GM23338 (cell line): ENCODE data around the gene MPHOSPH9. TPM values are rescaled to one million over a fixed set of nuclear protein-coding genes. Genes with fewer than 3 reads are reported as not detected.

ENCODE experiments used
- ATAC-seq: fragments of 200-7000 bp; cut with Tn5 transposase; 3 replicates; pipeline ENCODE4 v1.9.1; 2020
- DNase-seq: peaks from one replicate; pipeline ENCODE4 v3.0.0-alpha.2; 2015; ENCODE audit warnings: low spot score
- H2AFZ ChIP-seq: fragments of 200-600 bp; sonication (generic); 2 replicates; pipeline ENCODE4 v1.8.0; 2016; ENCODE audit warnings: antibody characterized with exemption, mild to moderate bottlenecking, moderate library complexity
- H3F3A ChIP-seq: fragments of 200-600 bp; sonication (generic); replicated peaks from 2 replicates; pipeline ENCODE4 v1.8.0; 2017; ENCODE audit warnings: antibody characterized with exemption, mixed run types, low read depth
- H3K27ac ChIP-seq: fragments of 200-600 bp; sonication (generic); 2 replicates; pipeline ENCODE4 v1.6.1; 2016; ENCODE audit warnings: low read depth
- H3K27me3 ChIP-seq: fragments of 200-600 bp; sonication (generic); 2 replicates; pipeline ENCODE4 v1.8.0; 2016; ENCODE audit warnings: mild to moderate bottlenecking, mixed run types, moderate library complexity; ENCODE audit not compliant: insufficient read depth
- H3K36me3 ChIP-seq: fragments of 200-600 bp; sonication (generic); 2 replicates; pipeline ENCODE4 v1.8.0; 2016; ENCODE audit warnings: mild to moderate bottlenecking; ENCODE audit not compliant: insufficient read depth
- H3K4me1 ChIP-seq: fragments of 200-600 bp; sonication (generic); 2 replicates; pipeline ENCODE4 v1.8.0; 2016; ENCODE audit warnings: mild to moderate bottlenecking, moderate library complexity; ENCODE audit not compliant: insufficient read depth
- H3K4me2 ChIP-seq: fragments of 200-600 bp; sonication (generic); 2 replicates; pipeline ENCODE4 v1.7.1; 2017; ENCODE audit warnings: mixed run types
- H3K4me3 ChIP-seq: fragments of 200-600 bp; sonication (generic); 2 replicates; pipeline ENCODE4 v1.6.1; 2016; ENCODE audit warnings: mixed run types
- H3K79me2 ChIP-seq: fragments of 200-600 bp; sonication (generic); replicated peaks from 2 replicates; pipeline ENCODE4 v1.8.0; 2017; ENCODE audit warnings: mild to moderate bottlenecking; ENCODE audit not compliant: insufficient read depth
- H3K9me2 ChIP-seq: fragments of 200-600 bp; sonication (generic); 2 replicates; pipeline ENCODE4 v1.8.0; 2017; ENCODE audit not compliant: insufficient read depth
- H4K20me1 ChIP-seq: fragments of 200-600 bp; sonication (generic); replicated peaks from 2 replicates; pipeline ENCODE4 v1.8.0; 2017; ENCODE audit warnings: mild to moderate bottlenecking; ENCODE audit not compliant: insufficient read depth
- H3K27ac Mint-ChIP-seq: 2 replicates; pipeline ENCODE4 v1.8.0; 2020; ENCODE audit warnings: inconsistent platforms, mild to moderate bottlenecking, moderate library complexity, mixed read lengths
- H3K27me3 Mint-ChIP-seq: 3 replicates; pipeline ENCODE4 v1.8.0; 2022; ENCODE audit warnings: low read depth, mild to moderate bottlenecking, moderate library complexity, mixed read lengths, inconsistent platforms; ENCODE audit not compliant: insufficient read depth, poor library complexity
- H3K36me3 Mint-ChIP-seq: 3 replicates; pipeline ENCODE4 v1.8.0; 2021; ENCODE audit warnings: low read depth, mild to moderate bottlenecking, inconsistent platforms, moderate library complexity, mixed read lengths
- H3K4me1 Mint-ChIP-seq: 3 replicates; pipeline ENCODE4 v1.8.0; 2020; ENCODE audit warnings: mild to moderate bottlenecking, inconsistent platforms, mixed read lengths
- H3K4me3 Mint-ChIP-seq: 3 replicates; pipeline ENCODE4 v1.8.0; 2021; ENCODE audit warnings: moderate library complexity, mild to moderate bottlenecking, inconsistent platforms, mixed read lengths
- H3K9me3 Mint-ChIP-seq: 3 replicates; pipeline ENCODE4 v1.8.0; 2020; ENCODE audit warnings: moderate library complexity, mild to moderate bottlenecking, inconsistent platforms, mixed read lengths
- CREB1 ChIP-seq: fragments of 250-450 bp; sonication (Bioruptor Pico); IDR thresholded peaks from 2 replicates; pipeline ENCODE4 v1.5.0; 2020; ENCODE audit warnings: low read depth, mild to moderate bottlenecking, moderate library complexity
- CTCF ChIP-seq, 2 experiments: fragments of 200-600 bp in 1 of 2; sonication (generic) in 1 of 2; conservative IDR thresholded peaks; 2 replicates each; pipeline versions ENCODE4 v1.5.1 to v1.6.1; 2016 to 2017; ENCODE audit warnings: antibody characterized with exemption in 2 of 2, low read depth in 2 of 2, mild to moderate bottlenecking in 2 of 2, moderate library complexity in 1 of 2
- EZH2phosphoT487 ChIP-seq: fragments of 200-600 bp; sonication (generic); IDR thresholded peaks from one replicate; pipeline ENCODE4 v1.8.1; 2018; ENCODE audit warnings: antibody characterized with exemption; ENCODE audit not compliant: unreplicated experiment
- JUNB ChIP-seq: IDR thresholded peaks from one replicate; pipeline ENCODE4 v1.6.1; 2016; ENCODE audit warnings: antibody characterized with exemption; ENCODE audit not compliant: unreplicated experiment
- NANOG ChIP-seq: IDR thresholded peaks from 2 replicates; pipeline ENCODE4 v1.6.1; 2016; ENCODE audit warnings: antibody characterized with exemption, borderline replicate concordance
- STAT1 ChIP-seq: IDR thresholded peaks from one replicate; pipeline ENCODE4 v1.6.1; 2016; ENCODE audit warnings: antibody characterized with exemption; ENCODE audit not compliant: unreplicated experiment
- ZNF114 ChIP-seq: fragments of 250-450 bp; sonication (Bioruptor Pico); IDR thresholded peaks from 2 replicates; pipeline ENCODE4 v1.5.0; 2020; ENCODE audit warnings: mild to moderate bottlenecking, moderate library complexity
- ZNF331 ChIP-seq: fragments of 250-450 bp; sonication (Bioruptor Pico); IDR thresholded peaks from 2 replicates; pipeline ENCODE4 v1.5.0; 2020; ENCODE audit warnings: low read depth, mild to moderate bottlenecking, moderate library complexity
- polyA plus RNA-seq: library from polyadenylated mRNA; unstranded; fragments of >200 nt; fragmentation: Nextera tagmentation; extraction: Ambion mirVana; gene quantifications from 2 replicates; pipeline ENCODE4 v1.2.1, GENCODE V29; 2016
- total RNA-seq: library from RNA; depleted of rRNA; stranded (reverse); fragments of >200 nt; shearing (Covaris generic); gene quantifications from 2 replicates; pipeline ENCODE4 v1.2.3, GENCODE V29; 2014
- TF ChIP-seq, protein P1 (sequence below): IDR thresholded peaks from one replicate; pipeline ENCODE4 v1.6.1; 2018; ENCODE audit warnings: antibody characterized with exemption; ENCODE audit not compliant: unreplicated experiment
- TF ChIP-seq, protein P2 (sequence below): IDR thresholded peaks from 2 replicates; pipeline ENCODE4 v1.6.1; 2016; ENCODE audit warnings: antibody characterized with exemption

Gene MPHOSPH9
- total and polyA plus RNA-seq, 2 experiments from 2014 or later, result 30.5 to 77.9 TPM

GRCh38 chr12:123200414-123200813, 32.5 kb downstream of the MPHOSPH9 start (continued):
- no peak for TF ChIP-seq CREB1 (CRISPR knock-in tag)
- TF ChIP-seq ZNF114, result no peak
- no peak for TF ChIP-seq CTCF (conservative IDR thresholded peaks at IDR 0.05; ENCODE audit: low read depth in 2 of 2)
- TF ChIP-seq ZNF331 (CRISPR knock-in tag), result no peak
- no peak for TF ChIP-seq NANOG

DNA sequence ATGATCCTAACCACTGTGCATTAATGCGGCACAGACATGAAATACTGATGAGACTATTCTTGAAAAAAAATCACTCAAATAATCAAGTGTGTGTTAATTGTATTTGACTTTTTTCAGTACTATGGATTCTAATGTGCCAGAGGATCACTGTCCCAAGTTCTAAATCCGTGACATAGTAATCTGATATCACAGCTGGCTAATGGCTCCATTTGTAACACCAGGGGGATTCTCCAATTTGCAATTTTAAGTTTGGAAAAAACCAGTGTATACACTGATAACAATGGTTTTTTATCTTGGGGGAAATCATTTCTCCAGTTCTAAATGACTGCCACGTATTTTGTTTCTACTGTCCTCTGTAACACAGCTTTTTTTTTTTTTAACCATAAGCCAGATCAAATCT, 33.0 kb downstream of the MPHOSPH9 start:
- DNase-seq, result no peak
- H3K4me2 ChIP-seq, result no peak overlapping the region
- Mint-ChIP-seq H3K4me3 (no peak overlapping the region), H3K27ac (no peak overlapping the region), H3K9me3 (no peaks in the 10 kb centered on the region), H3K27me3 (no peaks in the 10 kb centered on the region), H3K36me3 (peaks cover 39% of the 10 kb centered on the region), H3K4me1 (no peaks in the 10 kb centered on the region)
- H3F3A ChIP-seq, result no peaks in the 10 kb centered on the region
- H3K4me3 ChIP-seq, result no peak overlapping the region
- no peaks in the 10 kb centered on the region for H3K9me2 ChIP-seq
- ATAC-seq, result no peak
- no peaks in the 10 kb centered on the region for H3K27me3 ChIP-seq
- H2AFZ ChIP-seq, result no peak overlapping the region
- no peaks in the 10 kb centered on the region; the same call in none of the 2 replicates for H4K20me1 ChIP-seq
- no peaks in the 10 kb centered on the region for H3K4me1 ChIP-seq
- no peak overlapping the region for H3K27ac ChIP-seq
- peaks cover 9% of the 10 kb centered on the region for H3K36me3 ChIP-seq
- H3K79me2 ChIP-seq, result no peaks in the 10 kb centered on the region
- no peak for TF ChIP-seq ZNF114
- TF ChIP-seq STAT1, result no peak
- TF ChIP-seq JUNB, result no peak
- TF ChIP-seq, protein P1, sequence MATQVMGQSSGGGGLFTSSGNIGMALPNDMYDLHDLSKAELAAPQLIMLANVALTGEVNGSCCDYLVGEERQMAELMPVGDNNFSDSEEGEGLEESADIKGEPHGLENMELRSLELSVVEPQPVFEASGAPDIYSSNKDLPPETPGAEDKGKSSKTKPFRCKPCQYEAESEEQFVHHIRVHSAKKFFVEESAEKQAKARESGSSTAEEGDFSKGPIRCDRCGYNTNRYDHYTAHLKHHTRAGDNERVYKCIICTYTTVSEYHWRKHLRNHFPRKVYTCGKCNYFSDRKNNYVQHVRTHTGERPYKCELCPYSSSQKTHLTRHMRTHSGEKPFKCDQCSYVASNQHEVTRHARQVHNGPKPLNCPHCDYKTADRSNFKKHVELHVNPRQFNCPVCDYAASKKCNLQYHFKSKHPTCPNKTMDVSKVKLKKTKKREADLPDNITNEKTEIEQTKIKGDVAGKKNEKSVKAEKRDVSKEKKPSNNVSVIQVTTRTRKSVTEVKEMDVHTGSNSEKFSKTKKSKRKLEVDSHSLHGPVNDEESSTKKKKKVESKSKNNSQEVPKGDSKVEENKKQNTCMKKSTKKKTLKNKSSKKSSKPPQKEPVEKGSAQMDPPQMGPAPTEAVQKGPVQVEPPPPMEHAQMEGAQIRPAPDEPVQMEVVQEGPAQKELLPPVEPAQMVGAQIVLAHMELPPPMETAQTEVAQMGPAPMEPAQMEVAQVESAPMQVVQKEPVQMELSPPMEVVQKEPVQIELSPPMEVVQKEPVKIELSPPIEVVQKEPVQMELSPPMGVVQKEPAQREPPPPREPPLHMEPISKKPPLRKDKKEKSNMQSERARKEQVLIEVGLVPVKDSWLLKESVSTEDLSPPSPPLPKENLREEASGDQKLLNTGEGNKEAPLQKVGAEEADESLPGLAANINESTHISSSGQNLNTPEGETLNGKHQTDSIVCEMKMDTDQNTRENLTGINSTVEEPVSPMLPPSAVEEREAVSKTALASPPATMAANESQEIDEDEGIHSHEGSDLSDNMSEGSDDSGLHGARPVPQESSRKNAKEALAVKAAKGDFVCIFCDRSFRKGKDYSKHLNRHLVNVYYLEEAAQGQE, result no peak
- TF ChIP-seq NANOG, result no peak
- TF ChIP-seq EZH2phosphoT487, result no peak
- no peak for TF ChIP-seq ZNF331 (CRISPR knock-in tag)
- TF ChIP-seq, protein P2, sequence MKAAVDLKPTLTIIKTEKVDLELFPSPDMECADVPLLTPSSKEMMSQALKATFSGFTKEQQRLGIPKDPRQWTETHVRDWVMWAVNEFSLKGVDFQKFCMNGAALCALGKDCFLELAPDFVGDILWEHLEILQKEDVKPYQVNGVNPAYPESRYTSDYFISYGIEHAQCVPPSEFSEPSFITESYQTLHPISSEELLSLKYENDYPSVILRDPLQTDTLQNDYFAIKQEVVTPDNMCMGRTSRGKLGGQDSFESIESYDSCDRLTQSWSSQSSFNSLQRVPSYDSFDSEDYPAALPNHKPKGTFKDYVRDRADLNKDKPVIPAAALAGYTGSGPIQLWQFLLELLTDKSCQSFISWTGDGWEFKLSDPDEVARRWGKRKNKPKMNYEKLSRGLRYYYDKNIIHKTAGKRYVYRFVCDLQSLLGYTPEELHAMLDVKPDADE, result no peak
- no peak for TF ChIP-seq CTCF (conservative IDR thresholded peaks at IDR 0.05; ENCODE audit: low read depth in 2 of 2)
